ENCODE data around the gene SBNO2.
"Not testable (repeated sequence)": the region's sequence is repeated elsewhere in the genome, so short reads cannot be mapped to it uniquely, and the experiment has no call there.

Gene SBNO2

DNA sequence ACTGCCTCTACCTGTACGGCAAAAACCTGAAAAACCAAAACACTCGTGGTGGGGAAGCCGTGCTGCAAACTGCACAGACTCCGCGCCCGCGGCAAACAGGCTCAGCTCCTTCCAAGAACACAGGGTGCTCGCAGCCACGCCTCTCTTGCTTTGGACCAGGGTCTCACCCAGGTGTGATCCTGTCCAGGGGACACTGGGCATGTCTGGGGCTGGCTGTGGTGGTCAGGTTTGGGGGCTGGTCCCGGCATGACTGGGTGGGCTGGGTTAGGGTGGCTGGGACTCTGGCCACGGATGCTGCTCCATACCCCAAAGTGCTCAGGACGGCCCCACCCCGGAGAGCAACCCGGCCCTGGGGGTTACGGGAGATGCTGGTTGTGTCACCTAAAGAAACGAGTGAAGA lies 56.4 kb downstream of the SBNO2 start:
- DNase-seq: no peak

DNA sequence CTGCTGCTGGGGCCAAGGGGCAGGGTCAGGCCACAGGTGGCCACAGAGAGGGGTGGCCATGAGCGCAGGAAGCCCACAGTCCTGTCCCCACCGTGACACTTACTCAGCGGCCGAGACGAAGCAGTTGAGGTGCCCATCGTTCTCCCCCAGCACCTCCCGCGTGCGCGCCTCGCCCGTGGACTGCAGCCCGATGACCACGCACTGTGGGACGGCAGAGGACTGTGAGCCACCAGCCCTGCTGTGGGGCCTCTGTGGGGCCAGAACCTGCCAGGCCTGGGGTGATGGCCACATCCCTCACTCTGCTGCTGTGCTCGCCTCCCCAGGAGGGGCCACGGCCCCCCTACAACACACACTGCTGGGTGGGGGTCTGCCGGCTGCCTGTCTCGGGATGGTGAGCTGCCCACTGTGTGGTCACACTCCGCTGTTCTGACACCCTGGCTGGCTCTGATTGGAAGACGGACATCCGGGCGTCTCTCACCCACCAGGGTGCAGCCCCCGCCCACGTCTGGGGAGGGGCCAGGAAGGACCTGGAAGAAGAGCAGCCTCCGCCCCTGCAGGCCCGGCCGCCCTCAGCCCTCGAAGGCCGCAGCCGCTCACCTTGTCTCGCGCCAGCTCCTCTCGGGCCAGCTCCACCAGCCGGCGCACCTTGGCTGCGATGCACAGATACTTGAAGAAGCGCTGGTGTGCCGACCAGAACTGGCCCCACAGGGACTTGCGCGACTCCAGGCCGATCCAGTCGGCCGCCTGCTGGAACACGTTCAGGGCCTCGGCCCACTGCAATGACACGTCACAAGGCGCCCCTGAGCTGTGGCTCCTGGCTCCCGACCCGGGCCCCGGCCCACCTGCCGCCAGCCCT lies 57.1 kb downstream of the SBNO2 start:
- DNase-seq: no peak

DNA sequence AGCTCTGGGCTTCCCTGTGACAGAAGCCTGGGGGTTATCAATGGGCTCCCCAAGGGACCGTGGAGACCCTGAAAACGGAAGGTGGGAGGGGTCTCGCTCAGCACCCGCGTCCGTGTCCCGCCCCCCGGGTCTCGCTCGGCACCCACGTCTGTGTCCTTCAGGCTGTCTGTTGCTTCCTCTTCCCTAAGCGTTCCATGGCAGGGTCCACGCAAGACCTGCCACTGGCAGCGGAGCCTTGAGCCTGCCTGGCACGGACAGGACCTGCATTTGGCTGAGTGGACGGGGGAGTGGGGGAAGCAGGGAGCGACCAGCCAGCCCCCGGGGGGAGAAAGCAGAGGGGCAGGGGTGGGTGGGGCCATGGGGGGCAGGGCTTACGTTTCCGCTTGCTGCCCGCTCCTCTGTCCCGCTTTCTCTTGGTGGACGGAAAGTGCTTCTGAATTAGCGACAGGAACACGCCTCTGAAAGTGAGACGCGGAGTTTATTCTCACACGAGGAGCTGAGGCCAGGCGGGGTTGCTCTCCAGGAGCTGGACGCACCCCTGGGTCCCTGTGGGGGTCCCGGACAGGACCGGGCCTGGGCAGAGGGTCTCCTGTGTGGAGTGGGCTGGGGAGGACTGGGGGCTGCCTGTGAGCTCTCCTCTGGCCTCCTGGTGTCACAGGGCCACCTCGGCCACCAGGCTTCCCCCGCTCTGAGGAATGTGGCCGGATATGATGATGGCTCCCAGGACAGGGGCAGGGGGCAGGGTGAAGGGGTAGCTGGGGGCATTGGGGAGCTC lies 58.2 kb downstream of the SBNO2 start:
- DNase-seq: no peak

DNA sequence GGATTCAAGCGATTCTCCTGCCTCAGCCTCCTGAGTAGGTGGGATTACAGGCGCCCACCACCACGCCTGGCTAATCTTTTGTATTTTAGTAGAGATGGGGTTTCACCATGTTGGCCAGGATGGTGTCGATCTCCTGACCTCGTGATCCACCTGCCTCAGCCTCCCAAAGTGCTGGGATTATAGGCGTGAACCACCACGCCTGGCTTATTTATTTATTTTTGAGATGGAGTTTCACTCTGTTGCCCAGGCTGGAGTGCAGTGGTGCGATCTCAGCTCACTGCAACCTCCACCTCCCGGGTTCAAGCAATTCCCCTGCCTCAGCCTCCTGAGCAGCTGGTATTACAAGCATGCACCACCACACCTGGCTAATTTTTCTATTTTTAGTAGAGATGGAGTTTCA lies 59.3 kb downstream of the SBNO2 start:
- not testable (repeated sequence) for DNase-seq

DNA sequence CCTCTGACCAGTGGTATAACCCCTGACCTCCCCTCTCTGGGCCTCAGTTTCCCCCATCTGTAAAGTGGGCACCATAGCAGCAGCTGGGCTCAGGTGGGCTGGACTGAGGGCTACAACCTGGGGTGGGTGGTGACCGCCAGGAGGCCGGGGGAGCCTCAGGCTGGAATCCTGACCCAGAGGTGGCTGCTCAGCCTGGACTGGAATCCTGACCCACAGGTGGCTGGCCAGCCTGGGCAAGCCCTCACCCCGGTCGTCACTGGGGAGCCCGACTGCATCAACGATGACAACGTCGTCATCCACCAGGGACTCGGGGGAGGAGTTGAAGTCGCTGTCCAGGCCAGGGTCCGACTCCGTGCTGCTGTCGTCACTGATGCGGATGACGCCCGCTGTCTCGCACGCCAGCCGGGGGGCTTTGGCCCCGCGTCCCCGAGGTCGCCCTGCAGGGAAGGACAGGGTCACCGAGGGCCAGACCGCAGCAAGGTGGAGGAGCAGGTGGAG lies 60.0 kb downstream of the SBNO2 start:
- DNase-seq: no peak

DNA sequence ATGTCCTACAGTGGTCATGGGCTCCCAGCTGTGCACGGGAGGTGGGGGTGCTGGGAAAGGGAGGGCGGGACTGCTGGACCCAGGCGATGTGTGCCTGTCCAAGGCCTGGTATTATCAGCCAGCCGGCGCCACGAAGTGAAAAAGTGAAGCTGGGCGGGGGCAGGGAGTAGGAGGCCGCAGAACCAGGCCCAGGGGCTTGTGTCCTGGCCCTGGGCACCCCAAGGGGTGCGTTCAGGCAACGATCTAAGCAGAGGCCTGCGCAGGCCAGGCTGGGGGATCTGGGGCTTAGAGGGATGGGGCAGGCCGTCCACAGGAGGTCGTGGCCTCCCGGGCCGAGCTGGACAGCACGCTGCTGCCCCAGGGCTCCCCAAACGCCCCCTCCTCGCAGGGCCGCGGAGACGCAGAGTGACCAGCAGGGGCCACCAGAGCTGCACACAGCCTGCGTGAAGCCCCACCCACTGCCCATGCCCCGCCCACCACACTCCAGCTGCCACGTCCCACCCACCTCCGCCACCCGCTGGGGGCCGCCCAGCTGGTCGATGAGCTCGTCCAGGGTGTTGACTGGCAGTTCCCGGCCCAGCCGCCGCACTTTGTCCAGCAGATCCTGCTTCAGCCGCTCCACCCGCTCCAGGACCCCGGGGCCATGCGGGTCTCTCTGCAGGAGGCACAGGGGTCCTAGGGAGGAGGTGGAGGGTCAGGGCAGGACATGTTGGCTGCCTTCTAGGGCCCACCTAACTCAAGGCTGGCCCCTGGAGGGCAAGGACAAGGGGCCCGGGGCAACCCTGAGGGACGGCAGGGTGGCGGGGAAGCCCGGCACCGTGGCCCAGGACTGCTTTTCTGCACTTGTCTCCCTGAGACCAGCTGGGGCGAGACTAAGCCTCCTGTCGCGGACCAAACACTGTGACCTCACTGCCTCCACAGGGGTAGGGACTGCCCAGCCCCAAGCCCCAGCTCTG lies 60.8 kb downstream of the SBNO2 start:
- peak; percentile 94 to 97 (median 96) for DNase-seq

DNA sequence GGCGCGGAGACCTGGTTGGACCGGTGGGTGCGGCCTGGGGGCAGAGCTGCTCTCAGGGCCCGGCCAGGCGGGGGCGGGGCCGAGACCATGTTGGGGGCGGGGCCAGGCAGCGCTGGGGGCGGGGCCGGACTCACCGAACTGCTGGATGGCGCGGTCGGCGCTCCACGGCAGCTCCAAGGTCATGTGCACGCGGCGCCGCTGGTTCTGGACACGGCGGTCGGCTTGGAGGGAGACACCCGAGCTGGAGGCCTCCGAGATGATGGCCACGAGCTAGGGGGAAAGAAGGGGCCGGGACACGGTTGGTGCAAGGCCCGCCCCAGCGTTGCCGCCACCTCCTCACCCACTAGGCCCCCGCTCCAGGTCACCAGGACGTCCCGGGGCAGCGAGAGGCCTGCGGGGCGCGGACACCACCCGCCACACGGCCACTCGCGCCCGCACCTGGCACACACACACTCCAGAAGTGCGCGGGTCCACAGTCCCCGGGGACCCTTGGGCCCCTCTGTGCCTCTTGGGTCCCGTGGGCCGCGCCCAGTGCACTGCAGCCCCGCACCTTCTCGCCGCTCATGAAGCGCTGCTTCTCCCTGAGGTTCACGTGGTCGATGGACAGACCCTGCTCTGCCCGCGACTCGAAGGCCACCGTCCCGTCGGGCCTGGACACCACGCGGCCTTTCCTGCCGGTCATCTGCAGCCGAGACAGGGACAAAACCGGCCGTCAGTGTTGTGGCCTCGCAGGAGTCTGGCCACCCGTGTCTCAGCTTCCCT lies 61.6 kb downstream of the SBNO2 start:
- DNase-seq: no peak

DNA sequence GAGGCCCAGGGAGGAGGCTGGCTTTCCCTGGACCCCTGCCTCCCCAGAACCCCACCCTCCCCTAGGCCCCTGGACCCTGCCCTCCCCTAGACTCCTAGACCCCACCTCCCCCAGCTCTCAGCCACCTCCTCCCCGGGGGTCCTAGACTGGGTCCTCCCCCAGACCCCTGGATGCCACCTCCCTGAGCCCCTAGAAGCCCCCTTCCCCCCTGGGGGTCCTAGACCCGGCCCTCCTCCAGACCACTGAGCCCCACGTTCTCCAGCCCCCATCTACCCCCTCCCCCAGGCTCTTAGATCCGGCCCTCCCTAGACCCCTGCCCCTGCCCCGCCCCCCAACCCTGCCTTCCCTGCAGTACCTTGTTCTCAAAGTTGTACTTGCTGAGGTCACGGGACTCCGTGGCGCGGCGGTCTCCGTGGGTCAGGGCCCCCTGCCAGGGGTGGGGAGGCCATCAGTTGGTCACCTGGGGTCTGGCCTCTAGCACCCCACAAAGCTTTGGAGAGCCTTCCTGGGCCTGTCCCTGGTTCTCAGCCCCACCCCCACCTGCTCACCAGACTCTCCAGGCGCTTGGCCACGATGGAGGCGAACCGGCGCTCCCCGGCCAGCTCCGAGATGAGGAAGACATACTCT lies 62.3 kb downstream of the SBNO2 start:
- DNase-seq: no peak

DNA sequence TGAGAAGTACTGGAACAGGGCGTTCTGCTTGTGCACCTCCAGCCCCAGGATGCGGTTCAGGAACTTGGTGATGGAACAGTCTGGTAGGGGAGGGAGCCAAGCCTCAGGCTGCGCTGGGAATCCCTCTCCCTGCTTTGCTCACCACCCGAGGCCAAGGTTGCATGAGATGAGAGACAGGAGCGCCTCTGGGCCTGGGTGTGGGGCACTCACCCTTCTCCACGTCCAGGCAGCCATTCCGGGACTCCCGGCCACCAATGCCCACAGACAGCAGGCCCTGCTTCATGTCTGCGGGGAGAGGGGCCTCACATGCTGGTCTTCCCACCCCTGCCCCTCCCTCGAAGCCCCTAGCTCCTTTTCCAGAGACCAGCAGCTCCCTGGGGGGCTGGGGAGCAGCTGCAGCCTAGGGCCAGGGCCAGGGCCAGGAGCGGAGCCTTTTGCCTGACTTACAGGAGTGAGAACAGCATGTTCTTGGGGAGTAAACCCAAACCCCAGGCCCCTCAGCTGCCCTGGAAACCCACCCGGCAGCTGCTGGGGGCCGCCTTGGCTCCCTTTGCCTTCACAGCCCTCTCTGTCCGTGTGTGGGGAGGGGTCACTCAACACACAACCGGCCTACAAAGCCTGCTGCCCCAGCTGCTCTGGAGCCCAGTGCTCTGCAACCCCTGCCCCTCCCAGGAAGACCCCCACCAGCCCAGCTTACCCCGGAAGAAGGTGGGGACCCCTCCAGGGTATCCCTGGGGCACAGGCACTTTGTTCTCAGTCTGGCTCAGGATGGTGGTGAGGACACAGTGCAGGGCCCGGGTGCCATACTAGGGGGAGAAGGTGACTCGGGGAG lies 63.0 kb downstream of the SBNO2 start:
- DNase-seq: no peak

DNA sequence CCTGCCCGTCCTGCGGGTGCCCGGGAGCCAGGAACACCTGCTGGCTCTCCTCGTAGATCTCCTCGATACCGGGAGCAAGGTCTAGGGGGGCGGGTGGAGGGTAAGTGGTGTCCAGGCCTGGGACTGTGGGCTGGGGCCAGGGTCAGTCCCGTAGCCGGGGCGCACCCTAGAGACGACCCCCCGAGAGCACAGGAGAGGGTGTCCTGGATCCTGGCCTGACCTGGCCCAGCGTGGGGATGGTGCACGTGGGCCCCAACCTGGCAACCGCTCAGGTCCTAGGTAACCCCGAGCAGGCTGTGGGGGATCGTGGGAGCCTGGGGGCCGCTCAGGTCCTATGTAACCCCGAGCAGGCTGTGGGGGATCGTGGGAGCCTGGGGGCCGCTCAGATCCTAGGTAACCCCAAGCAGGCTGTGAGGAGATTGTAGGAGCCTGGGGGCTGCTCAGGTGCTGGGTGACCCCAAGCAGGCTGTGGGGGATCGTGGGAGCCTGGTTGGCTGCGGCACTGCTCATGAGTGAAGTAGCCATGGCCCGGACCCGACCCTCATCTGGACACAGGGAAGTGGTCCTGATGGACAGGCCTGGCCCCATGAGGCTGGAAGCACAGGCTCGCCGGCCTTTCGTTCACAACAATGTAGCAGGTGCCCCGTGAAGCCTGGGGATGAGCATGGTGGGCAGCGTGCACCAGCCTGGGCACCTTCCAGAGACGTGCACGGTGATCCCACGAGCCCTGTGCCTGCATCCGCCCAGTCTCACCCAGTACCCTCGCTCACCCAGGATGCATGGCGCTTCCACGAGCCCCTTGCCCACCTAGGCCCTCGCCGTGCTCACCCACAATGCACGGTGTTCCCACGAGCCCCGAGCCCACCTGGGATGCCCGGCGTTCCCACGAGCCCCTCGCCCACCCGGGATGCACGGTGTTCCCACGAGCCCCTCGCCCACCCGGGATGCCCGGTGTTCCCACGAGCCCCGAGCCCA lies 64.1 kb downstream of the SBNO2 start:
- no peak for DNase-seq

DNA sequence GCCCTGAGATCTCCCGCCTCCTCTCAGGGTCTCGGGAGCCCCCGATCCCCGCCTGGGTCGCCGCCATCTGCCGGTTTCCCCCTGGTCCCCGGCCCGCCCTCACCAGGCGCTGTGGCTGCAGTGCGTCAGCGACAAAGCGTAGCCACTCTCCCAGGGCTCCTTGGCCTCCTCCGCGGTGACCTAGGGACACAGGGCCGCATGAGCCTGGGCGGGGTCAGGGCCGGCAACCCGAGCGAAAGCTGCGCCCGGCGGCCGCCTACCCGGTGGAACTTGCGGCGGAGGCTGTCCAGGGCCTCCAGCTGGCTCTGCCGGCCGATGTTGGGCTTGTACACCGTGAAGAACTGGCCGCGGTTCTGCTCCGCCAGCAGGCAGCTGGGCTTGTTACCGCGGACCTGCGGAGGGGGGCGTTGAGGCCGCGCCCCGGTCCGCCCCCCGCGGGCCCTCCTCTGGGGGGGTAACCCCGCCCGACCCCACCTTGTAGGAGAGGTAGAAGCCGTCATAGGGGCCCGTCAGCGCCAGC lies 65.0 kb downstream of the SBNO2 start:
- DNase-seq: no peak

DNA sequence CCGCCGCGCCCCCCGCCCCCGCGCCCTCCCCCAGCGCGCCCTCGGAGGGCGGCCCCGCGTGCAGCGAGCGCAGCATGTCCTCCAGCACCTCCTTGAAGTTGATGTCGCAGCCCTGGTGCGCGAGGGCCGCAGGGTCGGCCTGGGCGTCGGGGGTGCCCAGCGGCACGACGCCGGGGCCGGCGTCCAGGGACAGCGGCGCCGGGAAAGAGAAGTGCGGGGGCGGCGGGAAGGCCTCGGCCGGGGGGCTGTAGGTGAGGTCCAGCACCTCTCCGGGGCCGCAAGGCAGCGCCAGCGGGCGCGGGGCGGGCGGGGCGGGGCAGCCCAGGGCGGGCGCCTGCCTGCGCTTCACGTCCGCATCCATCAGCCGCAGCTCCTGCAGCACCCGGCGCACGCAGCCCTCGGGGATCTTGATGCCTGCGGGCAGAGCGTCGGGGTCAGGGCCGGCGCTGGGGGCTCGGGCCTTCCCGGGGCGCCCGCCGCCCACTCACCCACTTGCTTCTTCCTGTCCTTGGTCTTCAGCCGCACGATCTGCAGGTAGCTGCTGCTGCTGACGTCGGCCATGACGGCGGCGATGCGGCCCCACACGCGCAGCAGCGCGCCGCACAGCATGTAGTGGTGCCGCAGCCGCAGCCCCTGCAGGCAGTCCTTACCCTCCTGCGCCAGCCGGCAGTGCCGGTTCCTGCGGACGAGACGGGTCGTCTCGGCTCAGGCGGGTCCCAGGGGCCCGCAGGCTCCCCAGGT lies 65.6 kb downstream of the SBNO2 start:
- no peak for DNase-seq

DNA sequence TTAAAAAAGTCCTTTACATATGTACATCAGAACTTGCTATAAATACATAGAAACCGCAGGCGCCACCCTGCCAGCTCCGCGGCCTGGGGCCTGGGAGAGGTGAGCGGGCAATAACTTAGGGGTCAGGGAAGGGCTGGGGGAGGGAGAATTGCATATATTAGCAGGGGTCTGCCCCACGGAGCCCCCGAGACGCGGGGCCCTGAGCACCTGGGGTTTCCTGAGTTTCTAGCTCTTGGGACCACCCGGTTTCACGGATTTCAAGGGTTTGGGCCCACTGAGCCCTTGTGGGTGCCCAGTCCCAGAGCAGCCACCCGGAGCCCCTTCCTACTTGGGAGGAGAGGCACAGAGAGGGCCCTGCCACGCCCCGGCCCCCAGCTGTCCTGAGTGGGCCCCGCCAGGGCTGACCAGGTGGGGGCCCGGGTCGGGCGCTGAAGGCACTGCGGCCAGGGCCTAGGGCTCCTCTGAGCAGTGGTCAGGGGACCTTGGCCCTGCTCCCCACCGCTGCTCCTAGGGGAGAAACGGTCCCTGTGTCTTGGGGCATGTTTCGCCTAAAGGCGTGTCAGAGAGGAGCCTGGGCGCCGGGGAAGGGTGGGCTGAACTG lies 66.3 kb downstream of the SBNO2 start:
- DNase-seq: no peak

DNA sequence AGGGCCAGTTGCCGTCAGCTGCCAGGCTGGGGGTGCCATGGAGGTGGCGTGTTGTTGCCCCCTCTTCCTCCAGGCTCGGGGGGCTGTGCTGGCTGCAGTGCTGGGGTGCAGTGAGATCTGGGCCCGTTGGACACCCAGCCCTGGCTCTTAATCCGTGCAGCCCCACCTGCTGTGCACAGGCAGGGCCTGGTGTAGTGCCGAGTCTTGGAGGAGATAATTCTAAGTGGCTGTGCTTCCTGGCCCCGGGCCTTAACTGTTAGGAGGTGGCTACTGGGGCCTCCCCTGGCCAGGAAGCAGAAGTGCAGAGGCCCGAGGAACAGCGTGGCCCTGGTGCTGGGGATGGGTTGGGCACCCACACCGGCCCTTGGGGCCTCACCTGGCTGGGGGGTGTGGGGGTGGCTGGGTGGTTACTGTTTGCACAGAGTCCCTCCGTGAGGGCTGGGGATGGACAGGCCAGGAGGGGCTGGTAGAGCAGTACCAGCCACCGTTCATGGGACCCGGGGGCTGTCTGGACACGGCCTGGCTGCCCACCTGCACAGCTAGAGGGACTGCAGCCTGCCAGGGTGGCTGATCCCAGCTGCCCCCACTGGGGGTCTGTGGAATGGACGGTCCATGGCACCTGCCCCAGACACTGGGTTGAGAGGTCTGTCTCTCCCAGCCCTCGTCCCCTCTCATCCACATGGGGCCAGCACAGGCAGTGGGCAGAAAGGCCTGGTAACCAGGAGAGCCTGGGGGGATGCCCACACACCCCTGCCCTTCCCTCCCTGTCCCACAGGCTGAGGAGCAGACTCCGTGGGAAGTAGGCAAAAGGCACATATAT lies 67.0 kb downstream of the SBNO2 start:
- DNase-seq: peak in 3 of 4 experiments; percentile 62 to 69 (median 64)

DNA sequence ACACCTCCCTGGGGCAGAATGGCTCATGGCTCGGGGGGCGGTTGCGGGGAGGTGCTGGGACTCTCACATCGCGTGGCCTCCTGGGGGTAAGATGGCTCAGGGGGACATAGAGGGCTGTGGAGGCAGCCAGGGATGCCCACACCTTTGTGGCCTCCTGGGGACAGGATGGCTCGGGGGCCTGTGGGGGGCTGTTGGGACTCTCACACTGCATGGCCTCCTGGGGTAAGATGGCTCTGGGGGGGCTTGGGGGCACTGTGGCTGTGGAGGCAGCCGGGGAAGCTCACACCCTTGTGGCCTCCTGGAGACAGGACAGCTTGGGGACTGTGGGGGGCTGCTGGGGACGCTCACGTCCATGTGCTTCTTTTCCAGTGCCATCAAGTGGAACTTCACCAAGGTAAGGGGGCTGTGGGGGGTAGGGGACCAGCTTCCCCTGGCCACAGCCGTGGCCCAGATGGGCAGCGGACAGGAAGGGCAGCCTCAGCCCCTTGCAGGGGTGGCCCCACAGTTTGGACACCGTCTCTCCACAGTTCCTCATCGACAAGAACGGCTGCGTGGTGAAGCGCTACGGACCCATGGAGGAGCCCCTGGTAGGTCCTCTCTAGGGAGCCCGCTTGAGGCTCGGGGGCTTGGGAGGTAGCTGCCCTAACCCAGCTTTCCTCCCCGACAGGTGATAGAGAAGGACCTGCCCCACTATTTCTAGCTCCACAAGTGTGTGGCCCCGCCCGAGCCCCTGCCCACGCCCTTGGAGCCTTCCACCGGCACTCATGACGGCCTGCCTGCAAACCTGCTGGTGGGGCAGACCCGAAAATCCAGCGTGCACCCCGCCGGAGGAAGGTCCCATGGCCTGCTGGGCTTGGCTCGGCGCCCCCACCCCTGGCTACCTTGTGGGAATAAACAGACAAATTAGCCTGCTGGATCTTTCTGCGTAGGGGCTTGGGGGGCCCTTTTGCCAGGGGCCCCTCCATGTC lies 67.9 kb downstream of the SBNO2 start:
- no peak for DNase-seq
